Measurements from ENCODE around the gene ADD1. TPM values are rescaled to one million over a fixed set of nuclear protein-coding genes. Genes with fewer than 3 reads are reported as not detected.

ADD1 gene
- total RNA-seq, 4 donors from 2014 or later: 270 to 449 (median 327) TPM

- peak in 1 of 2 donors; percentile 25 for DNase-seq (ENCODE audit: low spot score in 2 of 2)
- 55 to 58% methylated on average over 21 to 27 of the region's 27 CpGs for WGBS, 2 donors
- Histone ChIP-seq H3K9me3 (no peaks in the 10 kb centered on the region), H3K36me3 (no peaks in the 10 kb centered on the region), H3K4me3 (peak overlapping the region in 1 of 4 donors; percentile 4), H3K27ac (peak overlapping the region; percentile 74 to 96 (median 90)), H3K27me3 (no peaks in the 10 kb centered on the region), H3K4me1 (peaks cover 0 to 97% (median 83%) of the 10 kb centered on the region in 4 donors)
- TF ChIP-seq, protein P1, sequence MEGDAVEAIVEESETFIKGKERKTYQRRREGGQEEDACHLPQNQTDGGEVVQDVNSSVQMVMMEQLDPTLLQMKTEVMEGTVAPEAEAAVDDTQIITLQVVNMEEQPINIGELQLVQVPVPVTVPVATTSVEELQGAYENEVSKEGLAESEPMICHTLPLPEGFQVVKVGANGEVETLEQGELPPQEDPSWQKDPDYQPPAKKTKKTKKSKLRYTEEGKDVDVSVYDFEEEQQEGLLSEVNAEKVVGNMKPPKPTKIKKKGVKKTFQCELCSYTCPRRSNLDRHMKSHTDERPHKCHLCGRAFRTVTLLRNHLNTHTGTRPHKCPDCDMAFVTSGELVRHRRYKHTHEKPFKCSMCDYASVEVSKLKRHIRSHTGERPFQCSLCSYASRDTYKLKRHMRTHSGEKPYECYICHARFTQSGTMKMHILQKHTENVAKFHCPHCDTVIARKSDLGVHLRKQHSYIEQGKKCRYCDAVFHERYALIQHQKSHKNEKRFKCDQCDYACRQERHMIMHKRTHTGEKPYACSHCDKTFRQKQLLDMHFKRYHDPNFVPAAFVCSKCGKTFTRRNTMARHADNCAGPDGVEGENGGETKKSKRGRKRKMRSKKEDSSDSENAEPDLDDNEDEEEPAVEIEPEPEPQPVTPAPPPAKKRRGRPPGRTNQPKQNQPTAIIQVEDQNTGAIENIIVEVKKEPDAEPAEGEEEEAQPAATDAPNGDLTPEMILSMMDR (IDR thresholded peaks at IDR 0.05): no peak
- peak in 1 of 2 donors; percentile 83 for TF ChIP-seq EP300 (IDR thresholded peaks at IDR 0.05)
Observed at GRCh38 chr4:2795893-2796848, 47.5 kb upstream of the ADD1 start.

DNA sequence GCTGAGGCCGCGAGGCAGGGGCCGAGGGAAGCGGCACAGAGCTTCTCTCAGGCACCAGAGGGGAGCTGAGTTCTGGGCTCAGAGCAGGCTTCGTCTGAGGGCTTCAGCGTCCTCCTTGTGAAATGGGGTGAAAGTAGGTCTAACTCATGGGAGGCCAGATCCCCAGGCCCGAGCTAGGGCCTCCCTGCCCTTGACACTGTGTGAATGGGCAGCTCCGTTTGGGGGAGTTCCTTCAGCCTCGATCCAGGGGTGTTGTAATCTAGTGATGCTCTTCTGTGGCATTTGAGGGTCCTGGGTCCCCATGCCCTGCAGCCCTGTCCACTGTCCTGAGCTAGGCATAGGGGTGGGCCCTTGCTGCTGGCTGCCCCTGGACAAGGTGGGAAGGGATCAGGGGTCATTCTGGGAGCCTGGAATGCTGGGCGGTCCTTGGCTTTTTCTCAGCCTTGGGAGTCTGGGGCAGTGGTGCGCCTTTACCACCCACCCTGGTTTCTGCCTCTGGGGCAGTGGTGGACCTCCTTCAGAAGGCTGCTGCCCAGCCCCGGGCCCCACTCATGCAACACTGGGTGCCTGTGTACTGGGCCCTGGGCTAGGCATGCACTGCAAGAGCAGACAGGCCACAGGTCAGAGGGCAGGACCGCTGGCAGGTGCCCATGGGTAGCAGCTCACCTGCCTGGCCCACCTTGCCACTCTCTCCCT lies 46.6 kb upstream of the ADD1 start:
- no peak for TF ChIP-seq EP300 (IDR thresholded peaks at IDR 0.05)
- TF ChIP-seq POLR2A (IDR thresholded peaks at IDR 0.05): no peak
- TF ChIP-seq, protein P1 (IDR thresholded peaks at IDR 0.05): no peak
- Histone ChIP-seq H3K27ac (peak overlapping the region; percentile 74 to 96 (median 90)), H3K9me3 (no peaks in the 10 kb centered on the region), H3K4me3 (peak overlapping the region in 1 of 4 donors; percentile 4), H3K27me3 (no peaks in the 10 kb centered on the region), H3K4me1 (peaks cover 0 to 97% (median 89%) of the 10 kb centered on the region in 4 donors), H3K36me3 (no peaks in the 10 kb centered on the region)
- peak in 1 of 2 donors; percentile 11 for DNase-seq (ENCODE audit: low spot score in 2 of 2)
- WGBS, 2 donors: 46 to 52% methylated on average over 11 to 13 of the region's 13 CpGs

DNA sequence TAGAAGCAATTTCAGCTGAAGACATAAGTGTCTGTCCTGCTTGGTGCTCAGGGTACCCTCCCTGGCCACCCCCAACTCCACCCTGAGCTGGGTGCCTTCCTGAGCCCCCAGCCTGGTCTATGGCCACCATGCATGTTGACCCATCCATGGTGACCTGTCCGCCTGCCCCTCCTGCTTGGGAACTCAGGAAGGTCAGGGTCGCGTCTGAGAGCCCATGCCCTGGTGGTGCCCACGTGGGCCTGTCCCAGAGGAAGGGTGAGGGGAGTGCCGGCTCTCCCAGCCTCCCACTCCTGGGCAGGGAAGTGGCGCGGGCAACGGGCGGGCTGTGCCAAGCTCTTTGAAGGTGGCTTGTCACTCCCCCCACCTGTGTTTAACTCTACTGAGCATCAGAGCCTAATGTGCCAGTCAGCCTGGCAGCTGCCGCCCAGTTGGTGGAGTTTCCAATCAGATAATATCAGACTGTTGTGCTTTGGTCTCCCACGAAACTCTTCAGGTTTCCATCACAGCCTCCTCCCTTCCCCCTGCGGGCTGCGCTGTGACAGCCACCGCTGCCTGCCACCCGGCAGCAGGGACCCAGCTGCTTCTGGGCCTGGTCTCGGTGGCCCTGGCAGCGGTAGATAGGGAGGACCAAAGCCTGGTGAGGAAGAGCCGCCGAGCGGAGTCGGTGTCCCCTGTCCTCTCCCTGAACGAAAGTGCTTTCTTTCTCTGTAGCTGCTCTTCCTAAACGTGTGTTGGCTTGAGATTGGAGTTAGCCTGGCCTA lies 45.9 kb upstream of the ADD1 start:
- Histone ChIP-seq H3K4me3 (peak overlapping the region in 1 of 4 donors; percentile 12), H3K9me3 (no peaks in the 10 kb centered on the region), H3K27ac (peak overlapping the region; percentile 74 to 96 (median 90)), H3K27me3 (no peaks in the 10 kb centered on the region), H3K4me1 (peaks cover 0 to 94% (median 90%) of the 10 kb centered on the region in 4 donors), H3K36me3 (no peaks in the 10 kb centered on the region)
- WGBS, 2 donors: 55 to 62% methylated on average over 16 to 23 of the region's 23 CpGs
- no peak for TF ChIP-seq EP300 (IDR thresholded peaks at IDR 0.05)
- no peak for TF ChIP-seq POLR2A (IDR thresholded peaks at IDR 0.05)
- TF ChIP-seq, protein P1 (IDR thresholded peaks at IDR 0.05): no peak
- peak in 1 of 2 donors; percentile 11 for DNase-seq (ENCODE audit: low spot score in 2 of 2)

DNA sequence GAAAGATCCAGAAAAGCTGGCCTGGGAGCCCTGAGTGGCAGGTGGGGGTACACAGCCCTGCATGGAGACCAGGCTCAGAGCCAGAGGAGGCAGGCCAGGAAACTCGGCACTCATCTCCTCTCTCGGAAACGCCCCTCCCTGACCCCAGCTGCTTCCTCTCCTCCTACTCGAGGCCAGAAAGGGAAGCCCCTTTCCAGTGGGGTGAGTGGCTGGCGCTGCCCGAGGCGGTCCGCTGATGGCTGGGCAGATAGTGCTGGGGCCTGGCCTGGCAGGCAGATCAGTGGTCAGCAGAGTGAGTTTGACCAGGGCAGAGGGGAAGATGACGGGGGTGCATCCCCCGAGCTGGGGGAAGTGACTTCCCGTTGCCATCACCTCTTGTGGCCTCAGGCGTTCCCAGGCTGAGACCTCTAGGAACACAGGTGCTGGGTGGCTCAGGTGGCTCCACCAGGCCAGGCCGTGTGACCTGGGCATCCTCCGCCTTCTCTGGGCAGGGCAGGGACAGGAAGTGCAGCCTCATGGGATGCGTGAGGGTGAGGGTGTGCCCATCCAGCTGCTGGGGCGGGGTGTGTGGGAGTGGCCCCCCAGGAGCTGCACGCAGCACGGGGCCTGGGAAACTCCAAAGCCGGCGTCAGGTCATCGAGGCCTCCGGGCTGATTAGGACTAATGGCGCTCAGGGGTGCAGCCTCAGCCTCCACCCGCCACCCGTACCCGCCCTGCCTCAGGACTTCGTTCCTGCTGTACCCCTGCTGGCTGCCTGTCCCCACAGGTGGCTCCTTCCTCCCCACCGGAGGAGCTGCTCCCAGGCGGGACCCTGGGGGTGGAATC lies 45.0 kb upstream of the ADD1 start:
- no peak for TF ChIP-seq POLR2A (IDR thresholded peaks at IDR 0.05)
- TF ChIP-seq EP300 (IDR thresholded peaks at IDR 0.05): peak in 1 of 2 donors; percentile 56
- TF ChIP-seq, protein P1 (IDR thresholded peaks at IDR 0.05): no peak
- DNase-seq (ENCODE audit: low spot score in 2 of 2): peak in 1 of 2 donors; percentile 23
- Histone ChIP-seq H3K27me3 (no peaks in the 10 kb centered on the region), H3K9me3 (no peaks in the 10 kb centered on the region), H3K4me1 (peaks cover 0 to 97% (median 97%) of the 10 kb centered on the region in 4 donors), H3K36me3 (peaks cover 0 to 3% (median 0%) of the 10 kb centered on the region in 3 donors), H3K4me3 (peak overlapping the region in 3 of 4 donors; percentile 2 to 41 (median 15)), H3K27ac (peak overlapping the region; percentile 74 to 96 (median 90))
- WGBS, 2 donors: 38 to 42% methylated on average over 23 to 26 of the region's 29 CpGs

All from tibial nerve (tissue), 4 donors.